Activated naive CD8-positive, alpha-beta T cell (primary cell): Measurements from ENCODE around the gene KRT7.

Source experiments
- H3K27ac Mint-ChIP-seq: one replicate; pipeline ENCODE4 v1.8.0; 2021; ENCODE audit warnings: mixed read lengths
- H3K27me3 Mint-ChIP-seq: one replicate; pipeline ENCODE4 v1.8.0; 2021; ENCODE audit warnings: mixed read lengths
- H3K36me3 Mint-ChIP-seq: one replicate; pipeline ENCODE4 v1.8.0; 2021; ENCODE audit warnings: mixed read lengths
- H3K4me1 Mint-ChIP-seq: one replicate; pipeline ENCODE4 v1.8.0; 2021; ENCODE audit warnings: low read depth, mixed read lengths
- H3K4me3 Mint-ChIP-seq: one replicate; pipeline ENCODE4 v1.8.0; 2021; ENCODE audit warnings: mild to moderate bottlenecking, mixed read lengths
- H3K9me3 Mint-ChIP-seq: one replicate; pipeline ENCODE4 v1.8.0; 2021; ENCODE audit warnings: low read depth, mixed read lengths

Gene KRT7

DNA sequence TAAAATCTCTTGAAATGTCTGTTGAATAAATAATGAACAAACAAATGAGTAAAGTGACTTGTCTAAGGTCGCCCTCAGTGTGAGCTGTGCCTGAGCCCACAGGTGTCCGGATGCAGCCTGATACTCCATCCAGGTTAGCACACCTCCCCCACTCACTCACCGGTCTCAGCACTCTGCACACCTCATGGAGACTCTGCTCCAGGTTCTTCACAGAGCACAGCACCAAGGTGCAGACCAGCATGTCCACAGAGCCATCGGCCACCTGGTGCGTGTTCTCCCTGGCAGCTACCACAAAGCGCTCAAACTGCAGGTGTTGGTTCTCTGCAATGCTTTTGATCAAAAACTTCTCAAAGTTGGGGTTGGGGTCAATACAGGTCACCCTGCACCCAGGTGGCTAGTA, 4.1 kb upstream of the KRT7 start:
- no peaks in the 10 kb centered on the region for H3K36me3 Mint-ChIP-seq
- H3K9me3 Mint-ChIP-seq, result no peaks in the 10 kb centered on the region
- H3K27ac Mint-ChIP-seq, result no peak overlapping the region
- no peak overlapping the region for H3K4me3 Mint-ChIP-seq
- H3K27me3 Mint-ChIP-seq, result peaks cover 38% of the 10 kb centered on the region
- H3K4me1 Mint-ChIP-seq, result no peaks in the 10 kb centered on the region

DNA sequence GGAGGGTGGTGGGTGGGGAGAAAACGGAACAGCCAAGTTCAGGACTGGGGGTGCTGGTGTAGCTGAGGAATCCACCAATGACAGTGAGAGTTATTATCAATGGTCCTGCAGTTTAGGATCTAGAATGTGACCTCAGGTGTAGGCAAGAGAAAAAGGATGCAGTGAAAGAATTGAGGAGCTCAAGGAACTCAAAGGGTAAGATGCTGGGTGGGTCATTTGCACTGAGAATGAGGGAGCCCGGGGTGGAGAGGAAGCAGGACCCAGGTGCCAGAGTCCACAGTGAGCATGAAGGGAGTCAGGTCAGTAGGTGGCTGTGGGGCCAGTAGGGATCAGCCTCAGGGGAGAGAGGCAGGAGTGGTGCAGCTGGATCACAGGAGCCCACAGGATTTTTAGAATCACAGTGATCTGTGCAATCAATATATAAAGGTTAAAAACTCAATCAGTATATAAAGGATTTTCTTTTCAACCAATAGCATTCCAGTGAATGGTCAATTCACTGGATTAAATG, 3.2 kb upstream of the KRT7 start:
- H3K4me1 Mint-ChIP-seq, result no peaks in the 10 kb centered on the region
- peaks cover 37% of the 10 kb centered on the region for H3K27me3 Mint-ChIP-seq
- no peak overlapping the region for H3K4me3 Mint-ChIP-seq
- no peaks in the 10 kb centered on the region for H3K9me3 Mint-ChIP-seq
- H3K27ac Mint-ChIP-seq, result no peak overlapping the region
- H3K36me3 Mint-ChIP-seq, result no peaks in the 10 kb centered on the region

DNA sequence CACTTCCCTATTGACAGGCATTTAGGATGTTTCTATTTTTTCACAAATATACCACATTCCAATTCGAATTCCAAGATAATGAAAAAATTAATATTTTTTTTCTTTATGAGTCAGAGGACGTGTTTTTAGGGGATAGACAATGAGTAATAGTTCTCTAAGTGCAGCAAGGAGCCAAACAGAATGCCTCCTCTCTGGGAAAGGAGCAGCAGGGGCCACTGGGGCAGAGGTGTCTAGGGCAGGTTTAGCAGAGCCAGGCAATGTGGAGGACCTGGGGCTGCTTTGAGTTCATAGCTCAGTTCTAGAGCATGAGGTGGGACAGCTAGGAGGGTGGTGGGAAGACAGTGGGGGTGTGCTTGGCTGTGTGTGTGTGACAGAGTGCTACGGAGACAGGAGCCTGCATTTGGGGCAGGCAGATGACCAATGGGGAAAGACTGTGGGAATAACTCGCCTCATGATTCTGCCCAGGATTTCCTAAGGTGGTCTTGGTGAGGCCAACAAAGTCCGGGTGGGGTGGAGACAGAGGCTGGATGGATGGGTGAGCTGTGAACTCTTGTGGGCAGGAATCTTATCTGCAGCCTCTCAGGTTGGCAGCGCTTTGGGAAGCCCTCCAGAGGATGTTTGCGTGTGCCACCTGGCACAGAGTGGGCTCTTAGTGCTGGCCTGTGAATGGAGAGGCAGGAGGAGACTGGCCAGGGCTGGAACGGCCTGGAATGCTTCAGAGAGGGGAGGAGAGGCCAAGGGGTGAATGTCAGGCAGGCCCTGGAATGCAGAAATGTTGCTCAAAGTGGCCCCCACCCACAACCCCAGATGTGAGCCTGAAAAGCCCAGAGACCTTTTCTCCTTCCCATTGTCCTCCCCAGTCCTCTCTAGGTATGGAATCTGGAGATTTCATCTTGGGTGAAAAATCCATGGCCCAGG, 2.4 kb upstream of the KRT7 start:
- H3K27ac Mint-ChIP-seq, result no peak overlapping the region
- H3K4me1 Mint-ChIP-seq, result no peaks in the 10 kb centered on the region
- peaks cover 40% of the 10 kb centered on the region for H3K27me3 Mint-ChIP-seq
- no peak overlapping the region for H3K4me3 Mint-ChIP-seq
- H3K36me3 Mint-ChIP-seq, result no peaks in the 10 kb centered on the region
- H3K9me3 Mint-ChIP-seq, result no peaks in the 10 kb centered on the region

DNA sequence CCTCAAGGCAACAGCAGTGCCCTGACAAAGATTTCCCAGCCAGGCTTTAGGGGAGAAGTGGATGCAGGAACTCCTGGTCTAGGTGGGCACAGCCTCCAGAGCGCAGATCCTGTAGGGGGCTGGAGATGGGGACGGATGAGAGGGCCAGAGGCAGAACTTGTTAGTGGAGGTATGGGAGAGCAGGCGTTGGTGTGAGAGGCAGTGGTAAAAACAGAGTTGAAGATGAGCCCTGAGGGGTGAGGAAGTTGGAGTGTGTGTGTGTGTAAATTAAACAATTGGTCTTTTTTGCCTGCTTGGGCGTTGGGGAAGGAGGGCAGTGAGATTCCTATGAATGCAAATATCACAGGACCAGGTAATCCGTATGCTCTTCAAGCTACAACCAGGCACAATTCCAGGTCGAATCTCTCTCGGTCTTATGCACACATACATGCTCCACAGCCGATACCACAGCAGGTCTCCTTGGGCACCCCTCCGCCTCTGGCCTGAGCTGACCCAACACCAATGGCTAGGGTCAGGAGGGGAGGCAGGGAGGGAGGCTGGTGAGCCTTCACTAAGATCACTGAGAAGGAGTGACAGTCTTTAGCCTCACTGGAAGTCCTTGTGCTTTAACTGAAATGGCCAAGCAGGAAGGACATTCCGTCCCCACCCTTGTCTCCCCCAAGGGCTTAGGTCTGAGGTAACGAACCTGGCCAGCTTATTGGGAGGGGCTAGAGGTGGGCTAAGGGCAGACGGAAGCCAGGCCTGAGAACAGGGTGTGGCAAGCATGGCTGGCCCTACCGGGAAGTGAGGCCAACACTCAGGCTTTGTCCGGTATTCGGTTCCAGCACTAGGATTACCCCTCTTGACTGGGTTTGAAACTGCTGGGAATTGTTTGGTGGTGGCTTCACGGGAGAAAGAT, 1.5 kb upstream of the KRT7 start:
- H3K27ac Mint-ChIP-seq, result no peak overlapping the region
- no peaks in the 10 kb centered on the region for H3K4me1 Mint-ChIP-seq
- no peaks in the 10 kb centered on the region for H3K9me3 Mint-ChIP-seq
- H3K4me3 Mint-ChIP-seq, result no peak overlapping the region
- H3K27me3 Mint-ChIP-seq, result peaks cover 38% of the 10 kb centered on the region
- H3K36me3 Mint-ChIP-seq, result no peaks in the 10 kb centered on the region

DNA sequence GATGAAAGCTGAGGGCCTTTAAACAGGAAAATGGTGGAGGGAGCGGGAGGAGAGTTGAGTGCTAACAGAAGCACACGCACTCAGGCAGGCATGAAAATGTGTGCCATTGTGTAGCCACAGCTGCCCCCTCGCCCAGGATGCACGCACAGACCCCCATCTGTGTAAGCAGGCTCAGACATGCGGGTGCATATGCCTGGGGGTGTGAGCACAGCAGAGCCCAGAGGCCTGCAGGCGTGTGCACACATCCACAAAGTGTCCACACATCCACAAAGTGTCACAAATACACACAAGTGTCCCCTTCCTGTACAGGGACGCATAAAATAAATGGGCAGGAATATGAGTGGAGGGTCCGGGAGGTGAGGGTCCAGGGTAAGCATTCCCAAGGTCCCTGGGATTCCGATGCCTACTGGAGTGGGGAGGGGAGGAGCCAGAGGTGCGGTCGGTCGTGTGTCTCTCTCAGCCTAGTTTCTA, 805 bp upstream of the KRT7 start:
- H3K9me3 Mint-ChIP-seq, result no peaks in the 10 kb centered on the region
- H3K27ac Mint-ChIP-seq, result no peak overlapping the region
- H3K27me3 Mint-ChIP-seq, result peaks cover 36% of the 10 kb centered on the region
- H3K4me3 Mint-ChIP-seq, result no peak overlapping the region
- H3K4me1 Mint-ChIP-seq, result no peaks in the 10 kb centered on the region
- no peaks in the 10 kb centered on the region for H3K36me3 Mint-ChIP-seq

DNA sequence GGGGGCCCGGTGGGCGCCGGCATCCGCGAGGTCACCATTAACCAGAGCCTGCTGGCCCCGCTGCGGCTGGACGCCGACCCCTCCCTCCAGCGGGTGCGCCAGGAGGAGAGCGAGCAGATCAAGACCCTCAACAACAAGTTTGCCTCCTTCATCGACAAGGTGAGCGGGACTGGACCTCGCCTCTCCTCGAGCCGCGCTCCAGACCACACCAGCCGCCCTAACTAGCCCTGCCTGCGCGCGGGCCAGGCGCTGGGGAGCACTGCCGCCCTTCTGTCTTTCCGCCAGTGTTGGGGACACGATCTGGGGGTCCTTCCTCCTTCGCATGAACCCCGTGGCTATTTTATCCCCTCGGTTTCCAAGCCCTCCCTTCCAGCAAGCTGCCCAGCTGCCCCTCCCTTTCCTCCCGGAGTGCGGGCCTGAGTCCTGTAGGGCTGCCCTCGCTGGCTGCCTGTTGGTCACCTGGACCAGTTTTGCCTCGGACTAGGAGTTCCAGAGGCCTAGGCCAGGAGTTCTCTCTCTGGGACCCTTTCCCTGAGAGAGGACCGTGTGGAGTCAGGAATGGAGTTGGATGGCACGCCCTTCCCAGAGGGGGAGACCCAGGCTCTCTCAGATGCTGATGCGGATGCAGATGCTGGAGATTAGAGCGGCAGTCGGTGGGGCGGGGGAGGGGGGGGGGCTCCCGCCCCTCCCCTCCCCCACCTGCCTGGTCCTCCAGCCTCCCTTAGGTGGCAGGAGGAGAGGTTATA, 592 bp downstream of the KRT7 start:
- H3K27me3 Mint-ChIP-seq, result peaks cover 33% of the 10 kb centered on the region

GRCh38 chr12:52234223-52234810, 1.3 kb downstream of the KRT7 start:
- Mint-ChIP-seq H3K9me3 (no peaks in the 10 kb centered on the region), H3K36me3 (no peaks in the 10 kb centered on the region), H3K4me1 (no peaks in the 10 kb centered on the region), H3K27ac (no peak overlapping the region), H3K27me3 (peaks cover 31% of the 10 kb centered on the region), H3K4me3 (no peak overlapping the region)

More for the DNA sequence above, 592 bp downstream of the KRT7 start:
- H3K4me1 Mint-ChIP-seq, result no peaks in the 10 kb centered on the region
- no peaks in the 10 kb centered on the region for H3K9me3 Mint-ChIP-seq
- no peak overlapping the region for H3K4me3 Mint-ChIP-seq
- H3K27ac Mint-ChIP-seq, result no peak overlapping the region
- H3K36me3 Mint-ChIP-seq, result no peaks in the 10 kb centered on the region

DNA sequence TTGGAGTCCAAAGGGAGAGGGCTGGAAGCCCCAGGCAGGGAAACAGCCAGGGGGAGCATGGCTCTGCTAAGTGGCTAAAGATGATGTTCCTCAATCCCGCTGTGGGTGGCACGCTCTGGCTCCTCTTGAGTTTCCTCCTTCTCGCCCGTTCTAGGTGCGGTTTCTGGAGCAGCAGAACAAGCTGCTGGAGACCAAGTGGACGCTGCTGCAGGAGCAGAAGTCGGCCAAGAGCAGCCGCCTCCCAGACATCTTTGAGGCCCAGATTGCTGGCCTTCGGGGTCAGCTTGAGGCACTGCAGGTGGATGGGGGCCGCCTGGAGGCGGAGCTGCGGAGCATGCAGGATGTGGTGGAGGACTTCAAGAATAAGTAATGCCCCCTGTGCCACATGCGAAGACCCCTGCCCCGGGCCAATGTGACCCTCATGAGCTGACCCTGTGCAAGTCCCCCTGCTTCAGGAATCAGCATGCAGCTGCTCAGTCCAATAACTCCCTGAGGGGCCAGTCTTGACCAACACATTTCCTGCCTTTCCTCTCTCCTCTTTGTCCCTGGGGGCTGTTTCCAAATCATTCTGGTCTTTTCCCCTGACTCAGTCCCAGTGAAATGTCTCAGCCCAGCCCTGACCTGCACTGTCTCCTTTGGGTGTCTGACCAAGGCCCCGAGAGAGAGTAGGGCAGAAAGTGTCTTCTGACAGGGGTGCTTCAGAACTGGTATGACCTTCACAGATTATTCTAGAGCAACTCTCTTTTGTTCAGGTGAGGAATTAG, 2.1 kb downstream of the KRT7 start:
- Mint-ChIP-seq H3K4me3 (no peak overlapping the region), H3K4me1 (no peaks in the 10 kb centered on the region), H3K9me3 (no peaks in the 10 kb centered on the region), H3K27ac (peak overlapping the region; percentile 34), H3K36me3 (no peaks in the 10 kb centered on the region), H3K27me3 (peaks cover 25% of the 10 kb centered on the region)

DNA sequence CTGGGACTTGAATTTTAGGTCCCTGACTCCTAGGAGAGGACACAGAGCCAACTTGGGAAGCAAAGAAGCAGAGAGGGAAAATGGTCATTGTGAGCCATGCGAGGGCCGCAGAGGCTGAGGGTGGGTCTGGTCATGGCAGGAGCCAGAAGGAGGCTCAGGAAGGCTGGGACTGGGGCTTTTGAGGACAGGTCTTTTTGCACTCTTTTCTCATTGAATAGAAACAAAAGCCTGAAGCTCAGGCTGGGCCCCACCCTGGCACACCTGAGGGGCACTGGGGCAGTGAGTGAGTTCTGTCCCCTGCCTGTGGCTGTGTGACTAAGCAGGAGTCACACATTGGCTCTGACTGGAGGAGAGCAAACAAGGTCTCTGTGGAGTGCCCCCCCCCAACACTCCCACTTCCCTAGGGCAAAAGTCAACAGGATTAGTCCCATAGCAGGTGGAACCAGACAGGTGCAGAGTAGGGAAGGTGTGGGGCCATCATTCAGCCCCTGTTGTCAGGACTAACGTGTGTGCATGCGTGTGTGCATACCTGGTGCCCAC, 2.8 kb downstream of the KRT7 start:
- Mint-ChIP-seq H3K9me3 (no peaks in the 10 kb centered on the region), H3K27ac (no peak overlapping the region), H3K4me3 (no peak overlapping the region), H3K36me3 (no peaks in the 10 kb centered on the region), H3K27me3 (peaks cover 21% of the 10 kb centered on the region), H3K4me1 (no peaks in the 10 kb centered on the region)

DNA sequence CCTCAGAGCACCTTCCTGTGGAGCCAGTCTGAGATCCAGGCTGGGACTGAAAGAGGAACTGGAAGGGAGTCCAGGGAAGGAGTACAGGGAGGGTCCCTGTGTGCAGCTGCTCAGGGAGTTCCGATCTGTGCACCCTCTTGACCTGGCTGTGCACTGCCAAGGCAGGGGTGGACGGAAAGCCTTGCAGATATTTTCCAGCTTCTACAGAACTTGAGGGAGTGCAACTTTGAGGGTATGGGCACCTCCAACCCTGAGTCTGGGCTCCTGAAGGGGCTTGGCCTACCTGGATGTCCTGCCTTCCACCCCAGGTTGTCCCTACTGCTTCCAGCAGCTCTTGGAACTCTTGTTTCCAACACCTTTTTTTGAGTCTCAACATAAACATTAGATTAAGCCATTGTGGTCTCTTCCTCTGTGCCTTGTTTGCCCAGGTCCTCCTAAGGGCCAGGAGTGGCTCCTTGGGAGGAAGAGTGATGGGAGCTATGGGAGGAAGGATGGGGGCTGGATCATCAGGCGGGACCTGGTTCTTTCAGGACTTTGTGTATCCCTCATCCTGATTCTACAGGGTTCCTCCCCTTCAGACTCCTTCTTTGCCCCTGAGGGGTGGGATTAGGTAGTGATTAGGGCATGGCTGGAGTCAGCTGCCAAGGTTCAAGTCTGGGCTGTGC, 3.5 kb downstream of the KRT7 start:
- no peaks in the 10 kb centered on the region for H3K36me3 Mint-ChIP-seq
- H3K9me3 Mint-ChIP-seq, result no peaks in the 10 kb centered on the region
- H3K27me3 Mint-ChIP-seq, result peaks cover 16% of the 10 kb centered on the region
- H3K4me1 Mint-ChIP-seq, result no peaks in the 10 kb centered on the region
- no peak overlapping the region for H3K4me3 Mint-ChIP-seq
- H3K27ac Mint-ChIP-seq, result no peak overlapping the region

DNA sequence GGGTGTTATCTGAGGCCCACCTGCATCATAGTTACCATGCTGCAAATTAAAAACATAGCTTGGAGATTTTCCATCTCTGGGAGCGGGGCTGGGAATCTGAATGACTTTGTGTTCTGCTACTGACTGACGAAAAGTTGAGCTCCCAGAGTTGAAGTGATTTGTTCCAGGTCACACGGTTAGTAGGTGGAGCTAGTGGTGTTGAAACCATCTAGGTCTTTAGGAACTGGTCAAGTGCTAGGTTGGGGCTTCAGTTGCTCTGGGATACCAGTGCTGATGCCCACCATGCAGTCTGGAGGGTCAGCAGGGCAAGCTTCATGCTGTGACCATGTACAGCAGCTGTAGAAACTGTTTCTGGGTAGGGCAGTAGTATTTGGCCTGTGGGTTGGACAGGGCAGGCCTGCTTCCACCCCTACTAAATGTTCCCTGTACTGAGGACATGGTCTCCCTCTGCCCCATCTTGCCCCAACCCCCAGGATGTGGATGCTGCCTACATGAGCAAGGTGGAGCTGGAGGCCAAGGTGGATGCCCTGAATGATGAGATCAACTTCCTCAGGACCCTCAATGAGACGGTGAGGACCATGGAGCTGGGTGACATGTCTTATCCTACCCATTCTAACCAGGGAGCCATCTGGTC, 5.3 kb downstream of the KRT7 start:
- H3K27me3 Mint-ChIP-seq, result peaks cover 7% of the 10 kb centered on the region
- peaks cover 8% of the 10 kb centered on the region for H3K4me1 Mint-ChIP-seq
- H3K27ac Mint-ChIP-seq, result no peak overlapping the region
- no peaks in the 10 kb centered on the region for H3K9me3 Mint-ChIP-seq
- H3K36me3 Mint-ChIP-seq, result no peaks in the 10 kb centered on the region
- no peak overlapping the region for H3K4me3 Mint-ChIP-seq

DNA sequence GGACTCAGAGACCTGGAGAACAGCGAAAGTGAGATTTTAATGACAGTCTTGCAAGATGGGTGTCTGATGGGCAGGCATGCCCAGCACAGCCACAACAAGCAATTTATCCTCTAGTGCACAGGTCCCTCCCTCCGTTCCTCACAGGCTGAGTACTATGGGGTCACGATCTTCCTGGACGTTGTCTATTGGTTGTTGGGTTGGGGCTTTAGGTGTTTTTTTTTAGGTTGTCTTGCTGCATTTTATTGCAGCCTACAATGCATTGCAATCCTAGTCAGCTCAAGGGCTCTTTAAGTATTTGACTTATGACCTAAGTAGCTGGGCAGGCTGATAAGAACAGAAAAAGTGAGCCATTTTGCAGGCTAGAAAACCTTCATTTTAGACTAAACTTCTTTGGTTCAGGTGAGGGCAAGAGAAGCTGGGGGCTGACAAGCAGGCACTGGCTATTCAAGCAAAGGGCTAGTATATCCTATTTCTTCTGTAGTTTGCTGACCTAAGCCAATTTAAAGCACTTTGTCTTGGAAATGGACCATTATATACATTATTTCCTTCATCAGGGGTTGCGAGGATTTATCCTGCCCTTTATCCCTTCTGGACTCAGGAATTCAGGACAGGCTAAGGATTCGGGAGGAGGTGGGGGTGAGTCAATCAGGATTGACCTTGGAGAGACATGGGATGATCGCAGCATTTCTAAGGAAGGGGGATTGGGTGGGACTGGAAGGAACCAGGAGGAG, 6.0 kb downstream of the KRT7 start:
- Mint-ChIP-seq H3K4me1 (peaks cover 16% of the 10 kb centered on the region), H3K36me3 (no peaks in the 10 kb centered on the region), H3K4me3 (no peak overlapping the region), H3K27me3 (peaks cover 4% of the 10 kb centered on the region), H3K9me3 (no peaks in the 10 kb centered on the region), H3K27ac (no peak overlapping the region)
